ENCODE results near the gene FGFRL1.

Gene FGFRL1

DNA sequence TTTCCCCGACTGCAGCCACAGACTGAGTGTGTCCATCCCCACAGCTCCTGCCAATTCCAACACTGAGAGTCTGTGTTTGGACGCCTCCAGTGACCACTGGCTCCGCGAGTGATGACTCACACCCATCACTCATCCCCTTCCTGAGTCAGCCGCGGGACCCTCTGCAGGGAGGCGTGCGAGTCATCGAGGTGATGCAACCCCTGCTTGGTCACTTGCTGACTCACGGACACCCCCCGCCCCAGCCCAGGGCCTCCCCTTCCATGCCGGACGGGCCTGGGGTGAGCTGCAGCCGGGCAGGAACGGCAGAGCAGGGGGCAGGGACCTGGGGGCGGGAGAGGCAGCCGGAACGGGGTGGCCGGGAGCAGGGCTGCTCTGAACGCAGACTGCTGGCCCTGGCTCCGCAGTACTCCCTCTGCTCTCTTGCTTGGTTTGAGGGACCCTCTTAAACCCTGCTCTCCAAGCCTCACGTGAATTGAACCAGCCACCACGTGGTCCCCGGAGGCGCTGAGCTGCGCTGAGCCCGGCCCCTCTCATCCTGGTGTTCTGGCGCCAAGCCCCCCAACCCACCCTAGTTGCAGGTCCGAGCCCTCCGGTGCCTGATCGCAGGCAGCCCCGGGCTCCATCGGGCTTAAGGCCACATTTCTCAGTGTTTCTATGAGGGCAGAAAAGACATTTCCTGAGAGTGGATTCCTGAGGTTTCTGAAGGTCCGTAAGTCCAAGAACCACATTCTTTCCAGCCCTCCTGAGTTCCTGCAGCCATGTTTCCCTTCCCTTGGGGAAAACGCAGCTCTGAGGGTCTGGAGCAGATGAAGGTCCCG, 32.4 kb downstream of the FGFRL1 start:
- ATAC-seq (ENCODE audit: insufficient read depth, low read depth) (0 out of 3 replicates have a peak, but pooled peaks have one; percentile 9), DNase-seq (no peak)
- no peaks in the 10 kb centered on the region for H3K36me3 ChIP-seq (ENCODE audit: insufficient read depth, low read length)
- no peak overlapping the region for H3K9ac ChIP-seq (ENCODE audit: low read depth, low read length)
- H3K4me1 ChIP-seq (ENCODE audit: insufficient read depth, low read length): no peaks in the 10 kb centered on the region
- peaks cover 4% of the 10 kb centered on the region; the same call in 1 of the 2 replicates for H4K20me1 ChIP-seq (ENCODE audit: insufficient read depth, low read length)
- no peak overlapping the region for H3K27ac ChIP-seq (ENCODE audit: low read length)
- no peaks in the 10 kb centered on the region for H3K9me3 ChIP-seq (ENCODE audit: insufficient read depth, low read length, severe bottlenecking)
- no peak overlapping the region for H3K4me2 ChIP-seq (ENCODE audit: insufficient read depth, low read length)
- TF ChIP-seq, protein P1, sequence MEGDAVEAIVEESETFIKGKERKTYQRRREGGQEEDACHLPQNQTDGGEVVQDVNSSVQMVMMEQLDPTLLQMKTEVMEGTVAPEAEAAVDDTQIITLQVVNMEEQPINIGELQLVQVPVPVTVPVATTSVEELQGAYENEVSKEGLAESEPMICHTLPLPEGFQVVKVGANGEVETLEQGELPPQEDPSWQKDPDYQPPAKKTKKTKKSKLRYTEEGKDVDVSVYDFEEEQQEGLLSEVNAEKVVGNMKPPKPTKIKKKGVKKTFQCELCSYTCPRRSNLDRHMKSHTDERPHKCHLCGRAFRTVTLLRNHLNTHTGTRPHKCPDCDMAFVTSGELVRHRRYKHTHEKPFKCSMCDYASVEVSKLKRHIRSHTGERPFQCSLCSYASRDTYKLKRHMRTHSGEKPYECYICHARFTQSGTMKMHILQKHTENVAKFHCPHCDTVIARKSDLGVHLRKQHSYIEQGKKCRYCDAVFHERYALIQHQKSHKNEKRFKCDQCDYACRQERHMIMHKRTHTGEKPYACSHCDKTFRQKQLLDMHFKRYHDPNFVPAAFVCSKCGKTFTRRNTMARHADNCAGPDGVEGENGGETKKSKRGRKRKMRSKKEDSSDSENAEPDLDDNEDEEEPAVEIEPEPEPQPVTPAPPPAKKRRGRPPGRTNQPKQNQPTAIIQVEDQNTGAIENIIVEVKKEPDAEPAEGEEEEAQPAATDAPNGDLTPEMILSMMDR (IDR thresholded peaks at IDR 0.05; ENCODE audit: borderline replicate concordance, extremely low read depth, low read length, poor library complexity, severe bottlenecking): no peak
- TF ChIP-seq EZH2 (IDR thresholded peaks at IDR 0.05; ENCODE audit: borderline replicate concordance, low read depth, low read length, severe bottlenecking): no peak
- H3K27me3 ChIP-seq (ENCODE audit: insufficient read depth, low read length, poor library complexity): no peaks in the 10 kb centered on the region
- no peak overlapping the region for H2AFZ ChIP-seq (ENCODE audit: low read depth, low read length)
- H3K79me2 ChIP-seq (ENCODE audit: insufficient read depth, low read length): no peaks in the 10 kb centered on the region
- H3K4me3 ChIP-seq (ENCODE audit: low read depth in 1 of 2, low read length in 2 of 2): no peak overlapping the region

GRCh38 chr4:1044469-1045192, 33.2 kb downstream of the FGFRL1 start:
- no peak overlapping the region for H3K4me2 ChIP-seq (ENCODE audit: insufficient read depth, low read length)
- H3K27me3 ChIP-seq (ENCODE audit: insufficient read depth, low read length, poor library complexity): no peaks in the 10 kb centered on the region

DNA sequence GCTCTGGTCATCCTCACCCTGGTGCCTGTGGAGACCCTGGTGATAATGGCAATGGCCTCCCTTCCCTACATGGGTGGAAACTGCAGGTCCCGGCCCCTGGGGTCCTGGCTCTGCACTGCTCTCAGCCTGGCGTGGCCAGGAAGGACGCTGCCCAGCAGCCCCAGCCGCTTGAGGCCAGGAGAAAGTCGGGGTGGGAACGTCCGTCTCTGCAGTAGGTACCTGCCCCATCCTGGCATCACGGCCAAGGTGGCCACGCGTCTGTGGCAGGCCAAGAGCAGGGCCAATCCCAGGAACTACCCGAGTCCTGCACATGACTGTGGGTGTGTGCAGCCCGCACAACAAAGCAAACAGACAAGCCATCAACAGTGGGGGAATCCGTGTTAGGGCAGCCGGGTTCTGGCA, 33.8 kb downstream of the FGFRL1 start:
- Histone ChIP-seq H3K79me2 (ENCODE audit: insufficient read depth, low read length) (no peaks in the 10 kb centered on the region), H3K4me1 (ENCODE audit: insufficient read depth, low read length) (no peaks in the 10 kb centered on the region), H2AFZ (ENCODE audit: low read depth, low read length) (no peak overlapping the region), H3K36me3 (ENCODE audit: insufficient read depth, low read length) (no peaks in the 10 kb centered on the region), H3K4me3 (ENCODE audit: low read depth in 1 of 2, low read length in 2 of 2) (no peak overlapping the region), H3K4me2 (ENCODE audit: insufficient read depth, low read length) (no peak overlapping the region), H3K9ac (ENCODE audit: low read depth, low read length) (no peak overlapping the region), H3K27ac (ENCODE audit: low read length) (no peak overlapping the region), H3K27me3 (ENCODE audit: insufficient read depth, low read length, poor library complexity) (no peaks in the 10 kb centered on the region), H3K9me3 (ENCODE audit: insufficient read depth, low read length, severe bottlenecking) (no peaks in the 10 kb centered on the region), H4K20me1 (ENCODE audit: insufficient read depth, low read length) (peaks cover 4% of the 10 kb centered on the region; the same call in 1 of the 2 replicates)
- ATAC-seq (ENCODE audit: insufficient read depth, low read depth) (no peak), DNase-seq (no peak)
- TF ChIP-seq, protein P1 (IDR thresholded peaks at IDR 0.05; ENCODE audit: borderline replicate concordance, extremely low read depth, low read length, poor library complexity, severe bottlenecking): no peak
- no peak for TF ChIP-seq EZH2 (IDR thresholded peaks at IDR 0.05; ENCODE audit: borderline replicate concordance, low read depth, low read length, severe bottlenecking)

More at GRCh38 chr4:1044469-1045192, 33.2 kb downstream of the FGFRL1 start:
- H3K4me3 ChIP-seq (ENCODE audit: low read depth in 1 of 2, low read length in 2 of 2): no peak overlapping the region
- H4K20me1 ChIP-seq (ENCODE audit: insufficient read depth, low read length): peaks cover 4% of the 10 kb centered on the region; the same call in 1 of the 2 replicates
- TF ChIP-seq, protein P1 (IDR thresholded peaks at IDR 0.05; ENCODE audit: borderline replicate concordance, extremely low read depth, low read length, poor library complexity, severe bottlenecking): no peak
- TF ChIP-seq EZH2 (IDR thresholded peaks at IDR 0.05; ENCODE audit: borderline replicate concordance, low read depth, low read length, severe bottlenecking): no peak
- no peak overlapping the region for H3K9ac ChIP-seq (ENCODE audit: low read depth, low read length)
- ATAC-seq (ENCODE audit: insufficient read depth, low read depth): no peak
- H3K79me2 ChIP-seq (ENCODE audit: insufficient read depth, low read length): no peaks in the 10 kb centered on the region
- no peaks in the 10 kb centered on the region for H3K36me3 ChIP-seq (ENCODE audit: insufficient read depth, low read length)
- no peak for DNase-seq
- H2AFZ ChIP-seq (ENCODE audit: low read depth, low read length): no peak overlapping the region
- no peak overlapping the region for H3K27ac ChIP-seq (ENCODE audit: low read length)
- H3K9me3 ChIP-seq (ENCODE audit: insufficient read depth, low read length, severe bottlenecking): no peaks in the 10 kb centered on the region
- no peaks in the 10 kb centered on the region for H3K4me1 ChIP-seq (ENCODE audit: insufficient read depth, low read length)

Measured in DND-41 (cell line).